Mammary epithelial cell (primary cell): Measurements from ENCODE around the gene ZNF200.

Source experiments
- EZH2 ChIP-seq: IDR thresholded peaks from 2 replicates; pipeline ENCODE4 v1.6.1; 2012; ENCODE audit warnings: low read length, inconsistent platforms, borderline replicate concordance
- TF ChIP-seq, protein P1 (sequence below), 2 donors: IDR thresholded peaks in 1 of 2; conservative IDR thresholded peaks in 1 of 2; 2 replicates each; pipeline ENCODE4 v1.5.1; 2011 to 2012; ENCODE audit warnings: inconsistent platforms in 2 of 2, low read length in 2 of 2, mild to moderate bottlenecking in 2 of 2, control low read depth in 1 of 2, low read depth in 1 of 2; ENCODE audit not compliant: insufficient read depth in 1 of 2; ENCODE audit errors: extremely low read depth in 1 of 2

DNA sequence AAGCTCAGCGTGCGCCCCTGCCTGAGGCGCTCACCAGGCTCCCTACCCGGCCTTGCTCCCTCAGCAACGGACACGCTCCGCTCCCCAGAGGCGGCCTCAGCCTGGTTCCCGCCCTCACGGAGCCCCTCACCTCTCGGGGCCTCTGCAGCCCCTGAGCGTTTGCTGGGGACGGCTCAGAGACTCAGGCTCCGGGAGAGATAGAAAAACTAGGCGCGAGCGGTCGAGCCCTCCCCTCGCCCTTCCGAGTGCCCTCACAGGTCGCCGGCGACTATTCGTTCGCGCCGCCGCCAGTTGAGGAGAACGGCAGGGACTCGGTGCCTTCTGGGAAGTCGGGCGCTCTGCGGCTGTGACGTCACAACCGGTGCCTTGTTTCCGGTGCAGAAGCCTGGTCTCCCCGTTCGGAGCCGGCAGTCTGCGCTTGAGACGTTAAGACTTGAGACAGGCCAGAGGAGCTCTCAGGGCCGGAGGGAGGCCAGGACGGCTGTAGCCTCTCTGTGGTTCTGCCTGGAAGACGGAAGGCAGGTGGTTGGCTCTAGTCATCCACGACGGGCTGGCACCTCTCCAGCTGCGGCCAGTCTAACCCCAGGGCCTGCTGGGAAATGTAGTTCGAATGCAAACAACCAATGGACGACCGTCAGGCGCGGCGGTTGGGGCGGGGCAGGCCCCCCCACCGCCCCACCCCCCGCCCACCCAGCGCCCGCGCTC, at the start of gene ZNF200:
- TF ChIP-seq, protein P1, sequence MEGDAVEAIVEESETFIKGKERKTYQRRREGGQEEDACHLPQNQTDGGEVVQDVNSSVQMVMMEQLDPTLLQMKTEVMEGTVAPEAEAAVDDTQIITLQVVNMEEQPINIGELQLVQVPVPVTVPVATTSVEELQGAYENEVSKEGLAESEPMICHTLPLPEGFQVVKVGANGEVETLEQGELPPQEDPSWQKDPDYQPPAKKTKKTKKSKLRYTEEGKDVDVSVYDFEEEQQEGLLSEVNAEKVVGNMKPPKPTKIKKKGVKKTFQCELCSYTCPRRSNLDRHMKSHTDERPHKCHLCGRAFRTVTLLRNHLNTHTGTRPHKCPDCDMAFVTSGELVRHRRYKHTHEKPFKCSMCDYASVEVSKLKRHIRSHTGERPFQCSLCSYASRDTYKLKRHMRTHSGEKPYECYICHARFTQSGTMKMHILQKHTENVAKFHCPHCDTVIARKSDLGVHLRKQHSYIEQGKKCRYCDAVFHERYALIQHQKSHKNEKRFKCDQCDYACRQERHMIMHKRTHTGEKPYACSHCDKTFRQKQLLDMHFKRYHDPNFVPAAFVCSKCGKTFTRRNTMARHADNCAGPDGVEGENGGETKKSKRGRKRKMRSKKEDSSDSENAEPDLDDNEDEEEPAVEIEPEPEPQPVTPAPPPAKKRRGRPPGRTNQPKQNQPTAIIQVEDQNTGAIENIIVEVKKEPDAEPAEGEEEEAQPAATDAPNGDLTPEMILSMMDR (conservative IDR thresholded peaks at IDR 0.05 in 1 of 2, IDR thresholded peaks at IDR 0.05 in 1 of 2; ENCODE audit: extremely low read depth in 1 of 2, insufficient read depth in 1 of 2, low read depth in 1 of 2, low read length in 2 of 2) = no peak
- no peak for TF ChIP-seq EZH2
